PC-9 (cell line): ENCODE results near the gene PRKRA.
"Not testable (repeated sequence)": the region's sequence is repeated elsewhere in the genome, so short reads cannot be mapped to it uniquely, and the experiment has no call there.

Experiments used
- EZH2 ChIP-seq: fragments of 200-600 bp; sonication (generic); IDR thresholded peaks from 2 replicates; pipeline ENCODE4 v1.8.0; 2017; ENCODE audit warnings: antibody characterized with exemption, low read depth
- TF ChIP-seq, protein P1 (sequence below): fragments of 200-600 bp; sonication (generic); conservative IDR thresholded peaks from 2 replicates; pipeline ENCODE4 v1.6.1; 2017; ENCODE audit warnings: mixed run types, antibody characterized with exemption, mild to moderate bottlenecking, moderate library complexity

DNA sequence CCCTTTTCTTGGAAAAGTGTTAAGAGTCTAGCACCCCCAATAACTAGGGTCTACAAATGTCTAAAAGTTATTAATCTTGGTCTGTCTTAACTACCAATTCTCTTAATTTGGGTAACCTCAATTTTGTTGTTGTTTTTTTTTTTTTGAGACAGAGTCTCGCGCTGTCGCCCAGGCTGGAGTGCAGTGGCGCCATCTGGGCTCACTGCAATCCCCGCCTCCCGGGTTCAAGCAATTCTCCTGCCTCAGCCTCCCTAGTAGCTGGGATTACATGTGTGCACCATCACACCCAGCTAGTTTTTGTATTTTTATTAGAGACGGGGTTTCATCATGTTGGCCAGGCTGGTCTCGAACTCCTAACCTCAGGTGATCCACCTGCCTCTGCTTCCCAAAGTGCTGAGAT lies 38.5 kb downstream of the PRKRA start:
- TF ChIP-seq, protein P1, sequence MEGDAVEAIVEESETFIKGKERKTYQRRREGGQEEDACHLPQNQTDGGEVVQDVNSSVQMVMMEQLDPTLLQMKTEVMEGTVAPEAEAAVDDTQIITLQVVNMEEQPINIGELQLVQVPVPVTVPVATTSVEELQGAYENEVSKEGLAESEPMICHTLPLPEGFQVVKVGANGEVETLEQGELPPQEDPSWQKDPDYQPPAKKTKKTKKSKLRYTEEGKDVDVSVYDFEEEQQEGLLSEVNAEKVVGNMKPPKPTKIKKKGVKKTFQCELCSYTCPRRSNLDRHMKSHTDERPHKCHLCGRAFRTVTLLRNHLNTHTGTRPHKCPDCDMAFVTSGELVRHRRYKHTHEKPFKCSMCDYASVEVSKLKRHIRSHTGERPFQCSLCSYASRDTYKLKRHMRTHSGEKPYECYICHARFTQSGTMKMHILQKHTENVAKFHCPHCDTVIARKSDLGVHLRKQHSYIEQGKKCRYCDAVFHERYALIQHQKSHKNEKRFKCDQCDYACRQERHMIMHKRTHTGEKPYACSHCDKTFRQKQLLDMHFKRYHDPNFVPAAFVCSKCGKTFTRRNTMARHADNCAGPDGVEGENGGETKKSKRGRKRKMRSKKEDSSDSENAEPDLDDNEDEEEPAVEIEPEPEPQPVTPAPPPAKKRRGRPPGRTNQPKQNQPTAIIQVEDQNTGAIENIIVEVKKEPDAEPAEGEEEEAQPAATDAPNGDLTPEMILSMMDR, result not testable (repeated sequence)
- TF ChIP-seq EZH2, result not testable (repeated sequence)
